ENCODE data around the gene BCL11A.

DNA sequence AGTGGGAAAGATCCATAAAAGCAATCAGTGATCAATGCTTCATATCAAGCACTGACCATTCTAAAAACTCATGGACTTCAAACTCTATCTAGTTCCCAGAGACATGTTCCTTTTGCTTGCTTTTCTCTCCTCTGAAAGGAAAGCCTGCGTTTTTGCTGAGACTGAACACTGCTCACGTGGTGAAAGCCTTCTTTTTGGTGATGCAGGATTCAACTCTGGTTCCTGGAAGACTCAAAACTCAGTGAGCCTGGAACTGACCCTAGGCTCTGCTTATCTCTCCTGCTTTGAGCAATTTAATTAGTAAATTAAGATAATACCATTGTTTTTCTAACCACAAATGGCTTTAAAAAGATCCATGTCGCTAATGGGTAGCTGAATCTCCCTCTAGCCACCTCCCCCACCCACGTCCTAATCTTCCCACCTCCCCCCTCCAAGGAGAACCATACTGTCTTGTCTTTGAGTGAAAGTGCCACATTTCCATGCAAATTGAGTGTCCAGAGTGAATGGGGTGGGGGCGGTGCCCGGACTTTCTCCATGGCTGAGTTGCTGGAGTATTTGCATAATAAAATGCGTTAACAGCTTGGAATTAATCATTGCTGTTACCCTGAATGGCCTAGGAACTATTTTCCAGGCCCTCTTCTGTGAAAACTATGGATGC lies 130.5 kb downstream of the BCL11A start:
- TF ChIP-seq, protein P1, sequence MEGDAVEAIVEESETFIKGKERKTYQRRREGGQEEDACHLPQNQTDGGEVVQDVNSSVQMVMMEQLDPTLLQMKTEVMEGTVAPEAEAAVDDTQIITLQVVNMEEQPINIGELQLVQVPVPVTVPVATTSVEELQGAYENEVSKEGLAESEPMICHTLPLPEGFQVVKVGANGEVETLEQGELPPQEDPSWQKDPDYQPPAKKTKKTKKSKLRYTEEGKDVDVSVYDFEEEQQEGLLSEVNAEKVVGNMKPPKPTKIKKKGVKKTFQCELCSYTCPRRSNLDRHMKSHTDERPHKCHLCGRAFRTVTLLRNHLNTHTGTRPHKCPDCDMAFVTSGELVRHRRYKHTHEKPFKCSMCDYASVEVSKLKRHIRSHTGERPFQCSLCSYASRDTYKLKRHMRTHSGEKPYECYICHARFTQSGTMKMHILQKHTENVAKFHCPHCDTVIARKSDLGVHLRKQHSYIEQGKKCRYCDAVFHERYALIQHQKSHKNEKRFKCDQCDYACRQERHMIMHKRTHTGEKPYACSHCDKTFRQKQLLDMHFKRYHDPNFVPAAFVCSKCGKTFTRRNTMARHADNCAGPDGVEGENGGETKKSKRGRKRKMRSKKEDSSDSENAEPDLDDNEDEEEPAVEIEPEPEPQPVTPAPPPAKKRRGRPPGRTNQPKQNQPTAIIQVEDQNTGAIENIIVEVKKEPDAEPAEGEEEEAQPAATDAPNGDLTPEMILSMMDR (conservative IDR thresholded peaks at IDR 0.05; ENCODE audit: low read depth in 2 of 2): no peak
- TF ChIP-seq EZH2 (IDR thresholded peaks at IDR 0.05; ENCODE audit: low read depth, unreplicated experiment) (no peak), POLR2AphosphoS5 (IDR thresholded peaks at IDR 0.05; ENCODE audit: low read depth) (no peak), EZH2phosphoT487 (IDR thresholded peaks at IDR 0.05; ENCODE audit: unreplicated experiment) (no peak), ZNF114 (CRISPR knock-in tag; IDR thresholded peaks at IDR 0.05) (no peak), STAT1 (IDR thresholded peaks at IDR 0.05; ENCODE audit: unreplicated experiment) (no peak)
- TF ChIP-seq, protein P2, sequence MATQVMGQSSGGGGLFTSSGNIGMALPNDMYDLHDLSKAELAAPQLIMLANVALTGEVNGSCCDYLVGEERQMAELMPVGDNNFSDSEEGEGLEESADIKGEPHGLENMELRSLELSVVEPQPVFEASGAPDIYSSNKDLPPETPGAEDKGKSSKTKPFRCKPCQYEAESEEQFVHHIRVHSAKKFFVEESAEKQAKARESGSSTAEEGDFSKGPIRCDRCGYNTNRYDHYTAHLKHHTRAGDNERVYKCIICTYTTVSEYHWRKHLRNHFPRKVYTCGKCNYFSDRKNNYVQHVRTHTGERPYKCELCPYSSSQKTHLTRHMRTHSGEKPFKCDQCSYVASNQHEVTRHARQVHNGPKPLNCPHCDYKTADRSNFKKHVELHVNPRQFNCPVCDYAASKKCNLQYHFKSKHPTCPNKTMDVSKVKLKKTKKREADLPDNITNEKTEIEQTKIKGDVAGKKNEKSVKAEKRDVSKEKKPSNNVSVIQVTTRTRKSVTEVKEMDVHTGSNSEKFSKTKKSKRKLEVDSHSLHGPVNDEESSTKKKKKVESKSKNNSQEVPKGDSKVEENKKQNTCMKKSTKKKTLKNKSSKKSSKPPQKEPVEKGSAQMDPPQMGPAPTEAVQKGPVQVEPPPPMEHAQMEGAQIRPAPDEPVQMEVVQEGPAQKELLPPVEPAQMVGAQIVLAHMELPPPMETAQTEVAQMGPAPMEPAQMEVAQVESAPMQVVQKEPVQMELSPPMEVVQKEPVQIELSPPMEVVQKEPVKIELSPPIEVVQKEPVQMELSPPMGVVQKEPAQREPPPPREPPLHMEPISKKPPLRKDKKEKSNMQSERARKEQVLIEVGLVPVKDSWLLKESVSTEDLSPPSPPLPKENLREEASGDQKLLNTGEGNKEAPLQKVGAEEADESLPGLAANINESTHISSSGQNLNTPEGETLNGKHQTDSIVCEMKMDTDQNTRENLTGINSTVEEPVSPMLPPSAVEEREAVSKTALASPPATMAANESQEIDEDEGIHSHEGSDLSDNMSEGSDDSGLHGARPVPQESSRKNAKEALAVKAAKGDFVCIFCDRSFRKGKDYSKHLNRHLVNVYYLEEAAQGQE (IDR thresholded peaks at IDR 0.05; ENCODE audit: unreplicated experiment): no peak

Measured in GM23338 (cell line).